Liver (tissue), 9 donors: ENCODE results near the gene CDIPT. TPM values are rescaled to one million over a fixed set of nuclear protein-coding genes. Genes with fewer than 3 reads are reported as not detected.
A peak's percentile ranks its signal among the peaks of the same experiment; 100 is the strongest.

Experiments
- DNase-seq: peaks from one replicate; pipeline ENCODE4 v3.0.0-alpha.2; 2017; ENCODE audit warnings: low spot score
- H3K27ac ChIP-seq, 2 donors: one replicate each; pipeline ENCODE4 v1.7.0; 2013; ENCODE audit warnings: inconsistent platforms in 2 of 2, low read length in 2 of 2, control low read depth in 1 of 2, low read depth in 1 of 2, mild to moderate bottlenecking in 1 of 2
- H3K27me3 ChIP-seq, 4 donors: one replicate each; pipeline versions ENCODE4 v1.6.1 to v1.7.0; 2013; ENCODE audit warnings: low read length in 3 of 4, inconsistent platforms in 1 of 4, mild to moderate bottlenecking in 1 of 4, moderate library complexity in 1 of 4; ENCODE audit not compliant: control insufficient read depth in 4 of 4, insufficient read depth in 4 of 4
- H3K36me3 ChIP-seq, 4 donors: one replicate each; pipeline versions ENCODE4 v1.6.1 to v1.7.0; 2013; ENCODE audit warnings: low read length in 3 of 4, mild to moderate bottlenecking in 3 of 4, low read depth in 1 of 4, moderate library complexity in 1 of 4; ENCODE audit not compliant: control insufficient read depth in 4 of 4, insufficient read depth in 3 of 4
- H3K4me1 ChIP-seq, 4 donors: one replicate each; pipeline versions ENCODE4 v1.6.1 to v1.7.0; 2013; ENCODE audit warnings: low read length in 3 of 4, mild to moderate bottlenecking in 3 of 4, moderate library complexity in 1 of 4; ENCODE audit not compliant: control insufficient read depth in 4 of 4, insufficient read depth in 4 of 4
- H3K4me3 ChIP-seq, 3 donors: one replicate each; pipeline versions ENCODE4 v1.6.1 to v1.7.0; 2013; ENCODE audit warnings: low read length in 3 of 3, control low read depth in 1 of 3, low read depth in 1 of 3, mild to moderate bottlenecking in 1 of 3
- H3K9ac ChIP-seq, 2 donors: one replicate each; pipeline ENCODE4 v1.7.0; 2013; ENCODE audit warnings: low read length in 2 of 2, mild to moderate bottlenecking in 2 of 2, moderate library complexity in 2 of 2, control low read depth in 1 of 2, low read depth in 1 of 2
- H3K9me3 ChIP-seq, 4 donors: one replicate each; pipeline versions ENCODE4 v1.6.1 to v1.7.0; 2013; ENCODE audit warnings: low read length in 3 of 4; ENCODE audit not compliant: control insufficient read depth in 4 of 4
- ATF3 ChIP-seq: IDR thresholded peaks from 2 replicates; pipeline ENCODE4 v1.6.1; 2016; ENCODE audit warnings: antibody characterized with exemption
- CTCF ChIP-seq: fragments of 150-350 bp; IDR thresholded peaks from 2 replicates; pipeline ENCODE4 v1.5.1; 2017; ENCODE audit warnings: improper control_type of control experiment, low read depth, low read length; ENCODE audit not compliant: missing input control
- EGR1 ChIP-seq, 2 donors: IDR thresholded peaks; 2 replicates each; pipeline ENCODE4 v1.6.1; 2016 to 2018; ENCODE audit warnings: antibody characterized with exemption in 2 of 2, low read depth in 2 of 2
- FOXA1 ChIP-seq: IDR thresholded peaks from 2 replicates; pipeline ENCODE4 v1.6.1; 2016; ENCODE audit warnings: antibody characterized with exemption
- FOXA2 ChIP-seq: IDR thresholded peaks from 2 replicates; pipeline ENCODE4 v1.6.1; 2016; ENCODE audit warnings: antibody characterized with exemption
- GABPA ChIP-seq, 2 donors: IDR thresholded peaks in 1 of 2; conservative IDR thresholded peaks in 1 of 2; 2 replicates each; pipeline ENCODE4 v1.6.1; 2016; ENCODE audit warnings: antibody characterized with exemption in 2 of 2, mild to moderate bottlenecking in 1 of 2, moderate library complexity in 1 of 2
- HNF4A ChIP-seq, 2 donors: conservative IDR thresholded peaks; 2 replicates each; pipeline ENCODE4 v1.6.1; 2016; ENCODE audit warnings: antibody characterized with exemption in 2 of 2, mild to moderate bottlenecking in 2 of 2
- HNF4G ChIP-seq: IDR thresholded peaks from 2 replicates; pipeline ENCODE4 v1.6.1; 2016; ENCODE audit warnings: antibody characterized with exemption
- JUND ChIP-seq, 2 donors: IDR thresholded peaks; 2 replicates each; pipeline ENCODE4 v1.6.1; 2016; ENCODE audit warnings: antibody characterized with exemption in 2 of 2
- MAX ChIP-seq: IDR thresholded peaks from 2 replicates; pipeline ENCODE4 v1.6.1; 2016; ENCODE audit warnings: antibody characterized with exemption
- NR2F2 ChIP-seq: IDR thresholded peaks from 2 replicates; pipeline ENCODE4 v1.6.1; 2016; ENCODE audit warnings: antibody characterized with exemption
- RAD21 ChIP-seq, 2 donors: IDR thresholded peaks; 2 replicates each; pipeline ENCODE4 v1.6.1; 2016; ENCODE audit warnings: antibody characterized with exemption in 2 of 2, mild to moderate bottlenecking in 2 of 2
- REST ChIP-seq: IDR thresholded peaks from 2 replicates; pipeline ENCODE4 v1.6.1; 2016; ENCODE audit warnings: antibody characterized with exemption, mild to moderate bottlenecking
- RXRA ChIP-seq, 2 donors: IDR thresholded peaks; 2 replicates each; pipeline ENCODE4 v1.6.1; 2017 to 2018; ENCODE audit warnings: antibody characterized with exemption in 2 of 2, mild to moderate bottlenecking in 1 of 2
- SP1 ChIP-seq: IDR thresholded peaks from 2 replicates; pipeline ENCODE4 v1.6.1; 2018; ENCODE audit warnings: antibody characterized with exemption, mild to moderate bottlenecking
- TAF1 ChIP-seq: conservative IDR thresholded peaks from 2 replicates; pipeline ENCODE4 v1.6.1; 2016; ENCODE audit warnings: antibody characterized with exemption, mild to moderate bottlenecking
- YY1 ChIP-seq: IDR thresholded peaks from 2 replicates; pipeline ENCODE4 v1.6.1; 2016; ENCODE audit warnings: antibody characterized with exemption, mild to moderate bottlenecking
- ZBTB33 ChIP-seq: IDR thresholded peaks from 2 replicates; pipeline ENCODE4 v1.6.1; 2016; ENCODE audit warnings: antibody characterized with exemption
- WGBS: extraction: QIAGEN DNeasy Blood & Tissue Kit; methylation state at CpG from one replicate; pipeline ENCODE4 v1.1.7; 2013; 5-methylcytosine and 5-hydroxymethylcytosine counted together
- polyA plus RNA-seq, 2 donors: library from polyadenylated mRNA; stranded (reverse) in 1 of 2; unstranded in 1 of 2; fragments of 200-250 nt in 1 of 2; fragments of >200 nt in 1 of 2; fragmentation: Nextera tagmentation in 1 of 2; extraction: Ambion mirVana in 1 of 2; gene quantifications; one replicate each; pipeline versions ENCODE4 v1.2.1 to v1.2.3, GENCODE V29; 2013 to 2015
- total RNA-seq, 2 donors: library from RNA; depleted of rRNA; stranded (reverse); fragments of >200 nt; gene quantifications; one replicate each; pipeline ENCODE4 v1.2.3, GENCODE V29; 2014
- donor health status: healthy.
- donor health status: healthy.
- donor health status: healthy.
- donor health status: healthy.
- donor health status: healthy.

CDIPT gene
- total and polyA plus RNA-seq, 4 donors = 31.4 to 102 (median 38.4) TPM

- no peaks in the 10 kb centered on the region for H3K27me3 ChIP-seq
- TF ChIP-seq RXRA (IDR thresholded peaks at IDR 0.05) (peak; percentile 75 to 81), TAF1 (no peak), CTCF (no peak), HNF4A (conservative IDR thresholded peaks at IDR 0.05) (peak; percentile 37 to 54), GABPA (IDR thresholded peaks at IDR 0.05 in 1 of 2, conservative IDR thresholded peaks at IDR 0.05 in 1 of 2) (peak in 1 of 2 donors; percentile 26), RAD21 (IDR thresholded peaks at IDR 0.05) (peak; percentile 35 to 60), ZBTB33 (no peak), JUND (IDR thresholded peaks at IDR 0.05) (peak in 1 of 2 donors; percentile 44), EGR1 (IDR thresholded peaks at IDR 0.05; ENCODE audit: low read depth in 2 of 2) (no peak), SP1 (peak; percentile 42), HNF4G (no peak), ATF3 (no peak), YY1 (peak; percentile 66), MAX (peak; percentile 76), REST (peak; percentile 50), FOXA2 (no peak), NR2F2 (peak; percentile 65), FOXA1 (no peak)
- peak within 1 kb of the TSS; percentile 58 to 83 for H3K9ac ChIP-seq
- under 1% methylated on average over 4 of the region's 4 CpGs for WGBS
- no peak for DNase-seq
- H3K27ac ChIP-seq = peak within 1 kb of the TSS; percentile 77 to 86
- peaks cover 0 to 9% (median 0%) of the 10 kb centered on the region in 4 donors for H3K36me3 ChIP-seq
- H3K4me1 ChIP-seq = peaks cover 15 to 56% (median 38%) of the 10 kb centered on the region in 4 donors
- H3K9me3 ChIP-seq = no peaks in the 10 kb centered on the region
- peak within 1 kb of the TSS; percentile 71 to 96 (median 94) for H3K4me3 ChIP-seq
Measured at GRCh38 chr16:29820271-29820701, 42.7 kb downstream of the CDIPT start, which contains the start of gene MVP. Gene MVP (plus strand): TSS chr16:29820462. CDS start chr16:29830550, 10,088 bp downstream.
